OCI-LY3 (cell line): Measurements from ENCODE around the gene NME8.

Experiments used
- CTCF ChIP-seq: fragments of 200-600, 300-600 bp; sonication (generic); IDR thresholded peaks from 2 replicates; pipeline ENCODE4 v1.5.1; 2014; ENCODE audit warnings: antibody characterized with exemption, low read length, low read depth
- EZH2phosphoT487 ChIP-seq: fragments of 200-600 bp; shearing (Covaris generic); IDR thresholded peaks from 2 replicates; pipeline ENCODE4 v1.6.1; 2018; ENCODE audit warnings: antibody characterized with exemption, mixed run types, low read depth

DNA sequence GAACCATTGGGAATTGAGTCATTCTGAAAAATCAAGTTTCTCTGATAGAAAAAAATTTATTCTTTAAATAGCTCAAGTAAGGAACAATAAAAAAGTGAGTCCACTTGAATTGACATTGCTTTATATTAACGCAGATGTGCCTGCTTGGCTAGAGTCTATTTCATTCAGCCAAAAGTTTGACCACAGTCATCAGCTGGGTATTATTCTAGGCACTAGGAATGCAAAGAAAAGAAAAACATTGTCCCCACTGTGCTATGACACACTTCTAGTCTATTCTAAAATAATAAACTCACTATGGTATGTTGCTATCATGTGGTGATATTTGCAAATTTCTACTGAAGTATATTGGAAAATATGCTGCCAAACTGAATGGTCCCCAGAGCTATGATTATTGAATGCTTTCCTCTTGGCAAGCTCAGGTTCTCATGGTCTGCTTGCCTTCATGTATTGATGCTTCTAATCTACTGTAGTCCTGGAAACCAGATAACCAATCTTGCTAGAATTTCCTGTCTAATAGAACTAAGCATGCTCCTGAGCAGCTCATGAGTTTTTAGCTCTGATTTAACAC is 59.9 kb downstream of the NME8 start:
- no peak for TF ChIP-seq EZH2phosphoT487
- no peak for TF ChIP-seq CTCF
